Measurements from ENCODE around the gene DRG2. TPM values are rescaled to one million over a fixed set of nuclear protein-coding genes. Genes with fewer than 3 reads are reported as not detected.

The DRG2 gene
- total RNA-seq, 1 experiment from 2014 or later: 52.0 TPM

- H3K23ac ChIP-seq (ENCODE audit: insufficient read length, low read depth, low read length): no peak overlapping the region
- no peaks in the 10 kb centered on the region for H3K9me3 ChIP-seq (ENCODE audit: control insufficient read depth, low read depth, low read length)
- no peak; the same call in 2 of the 3 replicates for TF ChIP-seq CTCF (conservative IDR thresholded peaks at IDR 0.05)
- Mint-ChIP-seq H3K27ac (no peak overlapping the region), H3K4me3 (no peak overlapping the region), H3K9me3 (no peaks in the 10 kb centered on the region; a peak in 2 of 5 replicates), H3K27me3 (ENCODE audit: low read depth) (no peaks in the 10 kb centered on the region; the same call in 1 of the 2 replicates), H3K4me1 (peaks cover 20 to 24% of the 10 kb centered on the region in 2 experiments), H3K36me3 (ENCODE audit: insufficient read depth in 1 of 3, low read depth in 3 of 3) (peaks cover 11 to 28% (median 16%) of the 10 kb centered on the region in 3 experiments)
- DNase-seq: no peak
- H2BK20ac ChIP-seq (ENCODE audit: low read depth, low read length, poor library complexity, severe bottlenecking): no peak overlapping the region
- H3K4ac ChIP-seq (ENCODE audit: low read depth, low read length): no peak overlapping the region
- H3K56ac ChIP-seq (ENCODE audit: insufficient read length, low read depth, low read length): no peak overlapping the region
- H2BK120ac ChIP-seq (ENCODE audit: low read depth, low read length, poor library complexity, severe bottlenecking): no peak overlapping the region
- no peak overlapping the region for H2BK15ac ChIP-seq (ENCODE audit: low read depth, low read length)
- H2BK5ac ChIP-seq (ENCODE audit: insufficient read length, low read length): no peak overlapping the region
- H2AFZ ChIP-seq (ENCODE audit: low read length): no peak overlapping the region
- no CpG with 5 or more reads among the region's 1 CpG for WGBS (ENCODE audit: extremely low coverage, insufficient read length, low lambda C conversion rate)
- H3K18ac ChIP-seq (ENCODE audit: insufficient read length, low read depth, low read length): no peak overlapping the region
- no peaks in the 10 kb centered on the region for H4K20me1 ChIP-seq (ENCODE audit: control insufficient read depth, insufficient read depth, insufficient read length)
- H3K4me1 ChIP-seq (ENCODE audit: insufficient read depth, low read length): no peaks in the 10 kb centered on the region; the same call in 1 of the 2 replicates
- H3K27me3 ChIP-seq (ENCODE audit: insufficient read depth, low read length): no peaks in the 10 kb centered on the region
- H3K23me2 ChIP-seq (ENCODE audit: insufficient read length, low read depth, low read length, poor library complexity, severe bottlenecking): peaks cover 10% of the 10 kb centered on the region
- no peaks in the 10 kb centered on the region for H3K79me1 ChIP-seq (ENCODE audit: insufficient read depth, low read depth, low read length, poor library complexity, severe bottlenecking)
- no peak overlapping the region for H4K5ac ChIP-seq (ENCODE audit: insufficient read length, low read depth, low read length)
- no peak overlapping the region for H2BK12ac ChIP-seq (ENCODE audit: insufficient read length, low read depth, low read length)
- no peak overlapping the region for H3K9ac ChIP-seq (ENCODE audit: extremely low read depth, insufficient read length, low read length)
- H3K79me2 ChIP-seq (ENCODE audit: insufficient read depth, low read length): no peaks in the 10 kb centered on the region
- no peak overlapping the region for H3K4me2 ChIP-seq (ENCODE audit: insufficient read depth, insufficient read length, low read length)
- no peak overlapping the region for H4K8ac ChIP-seq (replicated peaks; ENCODE audit: insufficient read length, low read depth, low read length)
- H3T11ph ChIP-seq (ENCODE audit: low read length): no peak overlapping the region
- no peak overlapping the region for H4K91ac ChIP-seq (ENCODE audit: insufficient read length, low read depth, low read length)
- no peak overlapping the region for H2AK5ac ChIP-seq (ENCODE audit: insufficient read length, low read length)
- H3K14ac ChIP-seq (ENCODE audit: insufficient read depth, low read length): no peak overlapping the region
- H3K27ac ChIP-seq (ENCODE audit: insufficient read length, low read depth, low read length): no peak overlapping the region
Measured at GRCh38 chr17:18043491-18043890, 44.3 kb upstream of the DRG2 start.

All from H9 (cell line).